Endothelial cell of umbilical vein (primary cell): Measurements from ENCODE around the gene NIF3L1. TPM values are rescaled to one million over a fixed set of nuclear protein-coding genes. Genes with fewer than 3 reads are reported as not detected.

Experiments
- BruUV-seq: library from RNA; stranded (reverse); fragments of 400-500 nt; replicated peaks from 2 replicates; lab custom pipeline; 2021; lab: Mats Ljungman, UMichigan
- CTCF ChIA-PET: fragments of 300-600, 350-600 bp; sonication (Branson Sonifier 250); formaldehyde crosslinking; loops from one replicate; lab custom pipeline; 2021; ENCODE audit warnings: antibody characterized with exemption, inconsistent platforms; lab: Charles Lee
- POLR2A ChIA-PET: fragments of 300-600, 350-600 bp; sonication (Branson Sonifier 250); formaldehyde crosslinking; loops from one replicate; lab custom pipeline; 2021; ENCODE audit warnings: antibody characterized with exemption, inconsistent platforms; lab: Charles Lee
- DNase-seq: peaks from one replicate; pipeline ENCODE4 v3.0.0-alpha.2; 2011; ENCODE audit warnings: low read depth, low spot score
- FAIRE-seq: peaks from 2 replicates; lab custom pipeline; 2011; peaks lifted over from hg19 to GRCh38; lab: Jason Lieb, UNC
- H2AFZ ChIP-seq: 2 replicates; pipeline ENCODE4 v1.6.0; 2012; ENCODE audit warnings: low read depth, low read length, control low read depth, inconsistent platforms
- H3K27ac ChIP-seq: 2 replicates; pipeline ENCODE4 v1.5.1; 2011; ENCODE audit warnings: low read depth, mild to moderate bottlenecking, control low read depth, low read length, moderate library complexity; ENCODE audit not compliant: insufficient read depth
- H3K27me3 ChIP-seq, 2 experiments: 2 replicates each; pipeline versions ENCODE4 v1.6.0 to v1.6.1; 2011; ENCODE audit warnings: low read length in 2 of 2, mixed read lengths in 1 of 2; ENCODE audit not compliant: control insufficient read depth in 2 of 2, insufficient read depth in 2 of 2
- H3K36me3 ChIP-seq, 2 experiments: 2 replicates in 1 of 2; 3 replicates in 1 of 2; pipeline ENCODE4 v1.5.1; 2011; ENCODE audit warnings: low read length in 2 of 2, mild to moderate bottlenecking in 1 of 2, moderate library complexity in 1 of 2; ENCODE audit not compliant: control insufficient read depth in 2 of 2, insufficient read depth in 2 of 2; ENCODE audit errors: extremely low read depth in 1 of 2
- H3K4me1 ChIP-seq: 3 replicates; pipeline ENCODE4 v1.5.1; 2011; ENCODE audit warnings: mild to moderate bottlenecking, low read length; ENCODE audit not compliant: control insufficient read depth, insufficient read depth; ENCODE audit errors: extremely low read depth
- H3K4me2 ChIP-seq: 2 replicates; pipeline ENCODE4 v1.6.1; 2011; ENCODE audit warnings: low read length, control low read depth, mixed read lengths; ENCODE audit not compliant: insufficient read depth
- H3K4me3 ChIP-seq, 3 experiments: fragments of 200-600 bp in 1 of 3; sonication (generic), shearing (Covaris generic) in 1 of 3; replicated peaks in 1 of 3; 2 replicates each; pipeline ENCODE4 v1.5.1; 2011 to 2016; ENCODE audit warnings: control low read depth in 3 of 3, low read length in 3 of 3, mild to moderate bottlenecking in 2 of 3, inconsistent platforms in 1 of 3, low read depth in 1 of 3, moderate library complexity in 1 of 3; ENCODE audit not compliant: insufficient read depth in 1 of 3
- H3K79me2 ChIP-seq: 2 replicates; pipeline ENCODE4 v1.6.0; 2012; ENCODE audit warnings: low read length, inconsistent platforms; ENCODE audit not compliant: control insufficient read depth, insufficient read depth
- H3K9ac ChIP-seq: replicated peaks from 2 replicates; pipeline ENCODE3; 2011; ENCODE audit warnings: low read length, control low read depth; ENCODE audit not compliant: insufficient read depth; ENCODE audit errors: extremely low read depth
- H3K9me1 ChIP-seq: replicated peaks from 3 replicates; pipeline ENCODE4 v1.6.0; 2011; ENCODE audit warnings: mild to moderate bottlenecking, low read length; ENCODE audit not compliant: control insufficient read depth, insufficient read depth; ENCODE audit errors: extremely low read depth
- H3K9me3 ChIP-seq: replicated peaks from 2 replicates; pipeline ENCODE4 v1.5.1; 2012; ENCODE audit warnings: low read length, inconsistent platforms; ENCODE audit not compliant: control insufficient read depth, insufficient read depth
- H4K20me1 ChIP-seq: replicated peaks from 2 replicates; pipeline ENCODE3; 2011; ENCODE audit warnings: mild to moderate bottlenecking, low read length; ENCODE audit not compliant: control insufficient read depth, insufficient read depth; ENCODE audit errors: extremely low read depth
- EZH2 ChIP-seq: IDR thresholded peaks from 2 replicates; pipeline ENCODE4 v1.6.1; 2012; ENCODE audit warnings: borderline replicate concordance, low read depth, mild to moderate bottlenecking, moderate library complexity, low read length, inconsistent platforms; ENCODE audit not compliant: severe bottlenecking
- FOS ChIP-seq: IDR thresholded peaks from 2 replicates; pipeline ENCODE4 v1.6.1; 2011; ENCODE audit warnings: mild to moderate bottlenecking, low read length, moderate library complexity, borderline replicate concordance; ENCODE audit not compliant: insufficient read depth
- GATA2 ChIP-seq: IDR thresholded peaks from 2 replicates; pipeline ENCODE4 v1.7.0; 2011; ENCODE audit warnings: low read depth, mild to moderate bottlenecking, moderate library complexity, mixed read lengths, low read length; ENCODE audit not compliant: insufficient read length, insufficient read depth
- JUN ChIP-seq: IDR thresholded peaks from 2 replicates; pipeline ENCODE4 v1.6.1; 2011; ENCODE audit warnings: borderline replicate concordance, low read depth; ENCODE audit not compliant: insufficient read length, insufficient read depth
- MYC ChIP-seq: IDR thresholded peaks from one replicate; pipeline ENCODE4 v1.6.1; 2011; ENCODE audit warnings: mild to moderate bottlenecking, low read depth, low read length
- POLR2A ChIP-seq: IDR thresholded peaks from 2 replicates; pipeline ENCODE4 v1.6.1; 2012; ENCODE audit warnings: low read depth, mild to moderate bottlenecking, control low read depth, low read length
- POLR2AphosphoS5 ChIP-seq: IDR thresholded peaks from 2 replicates; pipeline ENCODE4 v1.6.1; 2012; ENCODE audit warnings: low read depth, mild to moderate bottlenecking, control low read depth, low read length, moderate library complexity; ENCODE audit not compliant: insufficient read depth
- dilution Hi-C: fragments of 300-500 bp; cut with MboI; formaldehyde crosslinking; loops from one replicate; pipeline ENCODE4 v1.15.0; 2019; ENCODE audit warnings: low sequenced_read_pairs; ENCODE audit not compliant: extremely low pct_ligation_motif_present
- intact Hi-C: fragments of 100-400 bp; cut with micrococcal nuclease; formaldehyde crosslinking; loops from one replicate; pipeline ENCODE4 v1.10.0; 2022
- polyA plus RNA-seq, 4 experiments: library from polyadenylated mRNA; depleted of rRNA in 3 of 4; stranded (reverse) in 3 of 4; unstranded in 1 of 4; fragments of >200 nt; gene quantifications; 2 replicates each; pipeline versions ENCODE4 v1.2.1 to v1.2.3, GENCODE V29; 2011 to 2012; ENCODE audit warnings: missing spikeins in 1 of 4
- total RNA-seq: library from RNA; stranded (reverse); gene quantifications from 2 replicates; pipeline ENCODE4 v1.2.3, GENCODE V29; 2021
- TF ChIP-seq, protein P1 (sequence below), 2 donors: IDR thresholded peaks; 1 replicate in 1 of 2; 2 replicates in 1 of 2; pipeline ENCODE4 v1.5.1; 2011; ENCODE audit warnings: low read length in 2 of 2, mild to moderate bottlenecking in 2 of 2, moderate library complexity in 2 of 2, control low read depth in 1 of 2, inconsistent platforms in 1 of 2, low read depth in 1 of 2; ENCODE audit not compliant: insufficient read depth in 1 of 2; ENCODE audit errors: extremely low read depth in 1 of 2
- TF ChIP-seq, protein P2 (sequence below): IDR thresholded peaks from 2 replicates; pipeline ENCODE4 v1.6.1; 2011; ENCODE audit not compliant: insufficient read depth, insufficient read length

The NIF3L1 gene
- total and polyA plus RNA-seq, 2 donors (not counting 3 experiments of a cell fraction or from before 2014, with no cell fraction given), result 16.3 to 37.5 TPM

DNA sequence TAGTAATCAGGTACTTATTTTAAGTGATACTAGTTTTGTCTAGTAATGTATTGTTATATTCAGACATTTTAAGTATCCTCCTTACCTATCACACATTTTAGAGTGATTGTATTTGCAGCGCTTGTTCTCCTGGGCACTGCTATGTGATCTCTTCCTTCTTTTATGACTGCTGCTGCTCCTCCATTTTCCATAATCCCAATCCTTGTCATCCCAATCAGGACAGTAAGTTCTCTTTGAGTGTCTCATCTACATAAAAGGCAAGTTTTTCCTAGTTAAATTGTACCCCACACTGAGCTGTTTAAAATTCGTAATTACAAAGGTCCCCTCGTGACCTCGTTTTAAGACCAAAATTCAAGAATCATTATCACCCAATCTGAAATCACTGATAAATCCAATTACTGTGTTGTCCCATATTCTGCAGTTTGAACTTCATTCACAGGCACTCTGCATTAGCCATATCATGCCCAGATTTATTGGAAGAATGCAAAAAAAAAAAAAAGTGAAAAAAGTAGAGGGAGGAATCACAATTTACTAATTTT is 27.5 kb upstream of the NIF3L1 start:
- Histone ChIP-seq H3K79me2 (peaks cover 77% of the 10 kb centered on the region), H2AFZ (no peak overlapping the region), H3K9ac (peak overlapping the region; percentile 63), H3K9me1 (no peaks in the 10 kb centered on the region), H3K36me3 (peaks cover 23% of the 10 kb centered on the region in 2 experiments), H3K27ac (peak overlapping the region; percentile 17), H3K9me3 (no peaks in the 10 kb centered on the region), H4K20me1 (peaks cover 17% of the 10 kb centered on the region), H3K4me1 (peaks cover 23% of the 10 kb centered on the region), H3K27me3 (no peaks in the 10 kb centered on the region), H3K4me2 (peak overlapping the region; percentile 95), H3K4me3 (peak overlapping the region; percentile 27 to 90 (median 79))
- FAIRE-seq, result no peak
- ChIA-PET POLR2A (no interaction called here), CTCF (interaction anchor here (1.4 kb wide), 1 partner anchor 148 kb away, joined by 6 read pairs; no protein-coding TSS in a partner anchor)
- intact Hi-C loops (loop anchor here (5.0 kb wide), 1 partner anchor 94 kb away; no protein-coding TSS in a partner anchor), dilution Hi-C loops (no loop called here)
- BruUV-seq, result no TSS peak
- TF ChIP-seq POLR2A (no peak), JUN (no peak), POLR2AphosphoS5 (no peak), FOS (no peak), EZH2 (no peak), GATA2 (no peak), MYC (no peak)
- TF ChIP-seq, protein P1, sequence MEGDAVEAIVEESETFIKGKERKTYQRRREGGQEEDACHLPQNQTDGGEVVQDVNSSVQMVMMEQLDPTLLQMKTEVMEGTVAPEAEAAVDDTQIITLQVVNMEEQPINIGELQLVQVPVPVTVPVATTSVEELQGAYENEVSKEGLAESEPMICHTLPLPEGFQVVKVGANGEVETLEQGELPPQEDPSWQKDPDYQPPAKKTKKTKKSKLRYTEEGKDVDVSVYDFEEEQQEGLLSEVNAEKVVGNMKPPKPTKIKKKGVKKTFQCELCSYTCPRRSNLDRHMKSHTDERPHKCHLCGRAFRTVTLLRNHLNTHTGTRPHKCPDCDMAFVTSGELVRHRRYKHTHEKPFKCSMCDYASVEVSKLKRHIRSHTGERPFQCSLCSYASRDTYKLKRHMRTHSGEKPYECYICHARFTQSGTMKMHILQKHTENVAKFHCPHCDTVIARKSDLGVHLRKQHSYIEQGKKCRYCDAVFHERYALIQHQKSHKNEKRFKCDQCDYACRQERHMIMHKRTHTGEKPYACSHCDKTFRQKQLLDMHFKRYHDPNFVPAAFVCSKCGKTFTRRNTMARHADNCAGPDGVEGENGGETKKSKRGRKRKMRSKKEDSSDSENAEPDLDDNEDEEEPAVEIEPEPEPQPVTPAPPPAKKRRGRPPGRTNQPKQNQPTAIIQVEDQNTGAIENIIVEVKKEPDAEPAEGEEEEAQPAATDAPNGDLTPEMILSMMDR (IDR thresholded peaks at IDR 0.05; ENCODE audit: extremely low read depth in 1 of 2, insufficient read depth in 1 of 2, low read depth in 1 of 2, low read length in 2 of 2), result no peak
- TF ChIP-seq, protein P2, sequence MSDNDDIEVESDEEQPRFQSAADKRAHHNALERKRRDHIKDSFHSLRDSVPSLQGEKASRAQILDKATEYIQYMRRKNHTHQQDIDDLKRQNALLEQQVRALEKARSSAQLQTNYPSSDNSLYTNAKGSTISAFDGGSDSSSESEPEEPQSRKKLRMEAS, result no peak
- no peak for DNase-seq
